AG04450 (cell line): ENCODE measurements around the gene VPS50. TPM values are rescaled to one million over a fixed set of nuclear protein-coding genes. Genes with fewer than 3 reads are reported as not detected.
"Not testable (repeated sequence)": the region's sequence is repeated elsewhere in the genome, so short reads cannot be mapped to it uniquely, and the experiment has no call there.

ENCODE experiments used
- CTCF ChIA-PET: fragments of 300-600, 350-600 bp; formaldehyde crosslinking; extraction: SDS; loops from one replicate; lab custom pipeline; 2022; ENCODE audit warnings: antibody characterized with exemption, inconsistent platforms; lab: Charles Lee
- POLR2A ChIA-PET: fragments of 350-600 bp; formaldehyde crosslinking; extraction: SDS; loops from one replicate; lab custom pipeline; 2021; ENCODE audit warnings: antibody characterized with exemption, inconsistent platforms; lab: Yijun Ruan, JAX
- DNase-seq: peaks from one replicate; pipeline ENCODE4 v3.0.0-alpha.2; 2011; ENCODE audit warnings: low read depth, low spot score
- H3K27ac ChIP-seq: one replicate; pipeline ENCODE4 v1.5.1; 2012; ENCODE audit warnings: low read depth, low read length, control low read depth
- H3K27me3 ChIP-seq: one replicate; pipeline ENCODE4 v1.6.0; 2012; ENCODE audit warnings: low read length; ENCODE audit not compliant: control insufficient read depth, insufficient read depth
- H3K4me3 ChIP-seq: 2 replicates; pipeline ENCODE4 v1.5.1; 2011; ENCODE audit warnings: mild to moderate bottlenecking, low read depth, low read length, control low read depth
- H3K9me3 ChIP-seq: 2 replicates; pipeline ENCODE4 v1.5.1; 2012; ENCODE audit warnings: low read length; ENCODE audit not compliant: control insufficient read depth, insufficient read depth
- CTCF ChIP-seq: IDR thresholded peaks from 2 replicates; pipeline ENCODE4 v1.5.1; 2011; ENCODE audit warnings: low read depth, low read length, control low read depth, inconsistent platforms
- polyA plus RNA-seq: library from polyadenylated mRNA; depleted of rRNA; stranded (reverse); fragments of >200 nt; gene quantifications from 2 replicates; pipeline ENCODE4 v1.2.3, GENCODE V29; 2011

Gene VPS50
- polyA plus RNA-seq, 1 experiment: 21.8 TPM

- ChIA-PET CTCF (interaction anchor here (1.3 to 3.9 kb wide), 2 partner anchors 7 to 122 kb away, joined by 4 to 24 read pairs; no protein-coding TSS in a partner anchor), POLR2A (no interaction called here)
- no peak for DNase-seq
- Histone ChIP-seq H3K4me3 (no peak overlapping the region), H3K27me3 (no peaks in the 10 kb centered on the region), H3K9me3 (no peaks in the 10 kb centered on the region), H3K27ac (no peak overlapping the region)
- no peak for TF ChIP-seq CTCF
These were observed 135.1 kb downstream of the VPS50 start for GRCh38 chr7:93367254-93367653.

DNA sequence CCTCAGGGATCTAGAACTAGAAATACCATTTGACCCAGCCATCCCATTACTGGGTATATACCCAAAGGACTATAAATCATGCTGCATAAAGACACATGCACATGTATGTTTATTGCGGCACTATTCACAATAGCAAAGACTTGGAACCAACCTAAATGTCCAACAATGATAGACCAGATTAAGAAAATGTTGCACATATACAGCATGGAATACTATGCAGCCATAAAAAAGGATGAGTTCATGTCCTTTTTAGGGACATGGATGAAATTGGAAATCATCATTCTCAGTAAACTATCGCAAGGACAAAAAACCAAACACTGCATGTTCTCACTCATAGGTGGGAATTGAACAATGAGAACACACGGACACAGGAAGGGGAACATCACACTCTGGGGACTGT lies 138.8 kb downstream of the VPS50 start:
- H3K27ac ChIP-seq, H3K9me3 ChIP-seq, POLR2A ChIA-PET, H3K4me3 ChIP-seq, DNase-seq, CTCF ChIA-PET, H3K27me3 ChIP-seq: not testable (repeated sequence)

- CTCF ChIA-PET: no interaction called here
- Histone ChIP-seq H3K9me3 (no peaks in the 10 kb centered on the region), H3K27me3 (peaks cover 2% of the 10 kb centered on the region), H3K27ac (no peak overlapping the region), H3K4me3 (no peak overlapping the region)
- DNase-seq: no peak
- TF ChIP-seq CTCF: no peak
- POLR2A ChIA-PET: no interaction called here
These were observed 141.4 kb downstream of the VPS50 start for GRCh38 chr7:93373537-93373936.

DNA sequence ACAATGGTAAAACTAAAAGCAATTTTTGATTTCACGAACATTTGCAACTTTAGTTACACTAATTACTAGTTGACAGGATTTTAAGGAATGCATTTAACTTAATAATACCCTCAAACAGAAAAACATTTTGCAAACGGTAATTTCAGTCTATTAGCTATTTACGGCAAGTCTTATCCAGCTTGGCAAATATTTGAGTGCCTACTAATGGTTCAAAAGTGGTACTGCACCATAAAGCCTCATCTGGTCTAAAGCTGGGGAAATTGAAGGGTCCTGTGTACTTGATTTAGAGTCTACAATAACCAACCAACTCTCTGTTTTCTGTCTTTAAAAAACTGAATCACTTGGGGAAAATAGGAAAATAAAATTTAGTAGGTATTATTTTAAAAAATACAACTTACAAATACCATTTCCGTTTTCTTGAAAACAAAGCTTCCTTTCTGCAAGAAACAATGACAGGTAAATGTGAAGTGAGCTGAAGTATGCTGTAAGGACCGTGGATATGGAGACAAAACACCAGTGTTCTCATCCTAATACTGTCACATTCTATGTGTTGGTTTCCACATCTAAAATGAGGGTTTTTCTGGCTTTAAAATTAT lies 142.3 kb downstream of the VPS50 start:
- no peak overlapping the region for H3K4me3 ChIP-seq
- peak; percentile 94 for TF ChIP-seq CTCF
- no peaks in the 10 kb centered on the region for H3K9me3 ChIP-seq
- H3K27ac ChIP-seq: no peak overlapping the region
- DNase-seq: peak; percentile 2
- ChIA-PET CTCF (interaction anchor here (0.5 to 1.8 kb wide), 37 partner anchors 9 to 177 kb away, joined by 3 to 71 read pairs (median 5); partner anchors contain the start of gene VPS50), POLR2A (no interaction called here)
- H3K27me3 ChIP-seq: peaks cover 2% of the 10 kb centered on the region

- DNase-seq: no peak
- CTCF ChIA-PET: interaction anchor here (1.4 to 2.8 kb wide), 4 partner anchors 13 to 176 kb away, joined by 5 to 15 read pairs (median 8); no protein-coding TSS in a partner anchor
- POLR2A ChIA-PET: no interaction called here
- no peak overlapping the region for H3K4me3 ChIP-seq
- H3K27ac ChIP-seq: no peak overlapping the region
- peaks cover 2% of the 10 kb centered on the region for H3K27me3 ChIP-seq
- no peak for TF ChIP-seq CTCF
- no peaks in the 10 kb centered on the region for H3K9me3 ChIP-seq
These were observed 143.4 kb downstream of the VPS50 start for GRCh38 chr7:93375603-93376002.
